Activated T-cell treated with anti-CD3 and anti-CD28 coated beads, Interleukin-2, amount 50 U/mL, for 72 hours (primary cell): Measurements from ENCODE around the gene TRIM8. TPM values are rescaled to one million over a fixed set of nuclear protein-coding genes. Genes with fewer than 3 reads are reported as not detected.

Source experiments
- ATAC-seq, 2 donors: fragments of 150-1000 bp; cut with Tn5 transposase; replicated peaks in 1 of 2; 2 replicates each; pipeline ENCODE4 v1.10.0; 2021; ENCODE audit warnings: moderate library complexity in 2 of 2, mild to moderate bottlenecking in 1 of 2
- DNase-seq, 2 donors: peaks; one replicate each; pipeline ENCODE4 v3.0.0; 2021 to 2022; ENCODE audit warnings: mixed read lengths in 1 of 2
- H3K27ac Mint-ChIP-seq: one replicate; pipeline ENCODE4 v1.8.0; 2022; ENCODE audit warnings: mild to moderate bottlenecking, moderate library complexity, mixed read lengths
- H3K27me3 Mint-ChIP-seq: one replicate; pipeline ENCODE4 v1.8.0; 2022; ENCODE audit warnings: low read depth, mixed read lengths
- H3K36me3 Mint-ChIP-seq, 2 donors: one replicate each; pipeline ENCODE4 v1.8.0; 2022; ENCODE audit warnings: mixed read lengths in 2 of 2, mild to moderate bottlenecking in 1 of 2; ENCODE audit not compliant: insufficient read depth in 2 of 2
- H3K4me1 Mint-ChIP-seq: one replicate; pipeline ENCODE4 v1.8.0; 2022; ENCODE audit warnings: low read depth, mixed read lengths
- H3K4me3 Mint-ChIP-seq, 2 donors: one replicate each; pipeline ENCODE4 v1.8.0; 2022; ENCODE audit warnings: mild to moderate bottlenecking in 2 of 2, mixed read lengths in 2 of 2, moderate library complexity in 2 of 2
- H3K9me3 Mint-ChIP-seq, 2 donors: one replicate each; pipeline ENCODE4 v1.8.0; 2022; ENCODE audit warnings: mixed read lengths in 2 of 2
- total RNA-seq, 2 donors: library from RNA; stranded (reverse); gene quantifications; one replicate each; pipeline ENCODE4 v1.2.3, GENCODE V29; 2022

TRIM8 gene
- total RNA-seq, 2 donors from 2014 or later, result 57.9 to 58.2 TPM

GRCh38 chr10:102620138-102620590 is 24.1 kb upstream of the TRIM8 start:
- Mint-ChIP-seq H3K9me3 (no peaks in the 10 kb centered on the region), H3K4me3 (no peak overlapping the region), H3K27ac (no peak overlapping the region), H3K4me1 (no peaks in the 10 kb centered on the region), H3K36me3 (no peaks in the 10 kb centered on the region), H3K27me3 (no peaks in the 10 kb centered on the region)
- DNase-seq, result no peak
- no peak for ATAC-seq

- Mint-ChIP-seq H3K27ac (no peak overlapping the region), H3K36me3 (no peaks in the 10 kb centered on the region), H3K4me3 (no peak overlapping the region)
Observed at GRCh38 chr10:102620591-102621442, 23.5 kb upstream of the TRIM8 start.

GRCh38 chr10:102621443-102622325 is 22.6 kb upstream of the TRIM8 start:
- Mint-ChIP-seq H3K36me3 (no peaks in the 10 kb centered on the region), H3K27me3 (no peaks in the 10 kb centered on the region), H3K4me1 (no peaks in the 10 kb centered on the region), H3K9me3 (no peaks in the 10 kb centered on the region), H3K4me3 (no peak overlapping the region), H3K27ac (no peak overlapping the region)
- DNase-seq, result no peak
- peak; percentile 34 to 59 for ATAC-seq

More at GRCh38 chr10:102620591-102621442, 23.5 kb upstream of the TRIM8 start:
- no peak for ATAC-seq
- no peak for DNase-seq
- Mint-ChIP-seq H3K27me3 (no peaks in the 10 kb centered on the region), H3K9me3 (no peaks in the 10 kb centered on the region), H3K4me1 (no peaks in the 10 kb centered on the region)

GRCh38 chr10:102624094-102624493 is 20.2 kb upstream of the TRIM8 start:
- Mint-ChIP-seq H3K36me3 (no peaks in the 10 kb centered on the region), H3K27me3 (no peaks in the 10 kb centered on the region)
- no peak for ATAC-seq

GRCh38 chr10:102624751-102625645 is 19.3 kb upstream of the TRIM8 start:
- Mint-ChIP-seq H3K27ac (no peak overlapping the region), H3K27me3 (no peaks in the 10 kb centered on the region), H3K36me3 (no peaks in the 10 kb centered on the region), H3K4me1 (no peaks in the 10 kb centered on the region), H3K4me3 (no peak overlapping the region), H3K9me3 (no peaks in the 10 kb centered on the region)
- DNase-seq, result no peak
- no peak for ATAC-seq

More at GRCh38 chr10:102624094-102624493, 20.2 kb upstream of the TRIM8 start:
- DNase-seq, result no peak
- Mint-ChIP-seq H3K4me1 (no peaks in the 10 kb centered on the region), H3K27ac (no peak overlapping the region), H3K9me3 (no peaks in the 10 kb centered on the region), H3K4me3 (no peak overlapping the region)

- Mint-ChIP-seq H3K27me3 (no peaks in the 10 kb centered on the region), H3K27ac (no peak overlapping the region)
Observed at GRCh38 chr10:102626026-102626685, 18.1 kb upstream of the TRIM8 start.

GRCh38 chr10:102627291-102627735 is 17.0 kb upstream of the TRIM8 start:
- Mint-ChIP-seq H3K9me3 (no peaks in the 10 kb centered on the region), H3K27ac (no peak overlapping the region), H3K4me1 (peaks cover 16% of the 10 kb centered on the region), H3K27me3 (no peaks in the 10 kb centered on the region), H3K4me3 (no peak overlapping the region), H3K36me3 (no peaks in the 10 kb centered on the region)
- no peak for DNase-seq
- ATAC-seq, result no peak

More at GRCh38 chr10:102626026-102626685, 18.1 kb upstream of the TRIM8 start:
- no peak for ATAC-seq
- Mint-ChIP-seq H3K36me3 (no peaks in the 10 kb centered on the region), H3K4me1 (peaks cover 4% of the 10 kb centered on the region), H3K4me3 (no peak overlapping the region), H3K9me3 (no peaks in the 10 kb centered on the region)
- no peak for DNase-seq

GRCh38 chr10:102627736-102628293 is 16.5 kb upstream of the TRIM8 start:
- DNase-seq, result no peak
- no peak overlapping the region for H3K27ac Mint-ChIP-seq

GRCh38 chr10:102628451-102628911 is 15.8 kb upstream of the TRIM8 start:
- no peak overlapping the region for H3K4me3 Mint-ChIP-seq

More at GRCh38 chr10:102627736-102628293, 16.5 kb upstream of the TRIM8 start:
- H3K4me3 Mint-ChIP-seq, result no peak overlapping the region
- no peaks in the 10 kb centered on the region for H3K9me3 Mint-ChIP-seq
- no peak for ATAC-seq
- peaks cover 21% of the 10 kb centered on the region for H3K4me1 Mint-ChIP-seq
- H3K27me3 Mint-ChIP-seq, result no peaks in the 10 kb centered on the region
- H3K36me3 Mint-ChIP-seq, result no peaks in the 10 kb centered on the region

GRCh38 chr10:102629661-102630614 is 14.3 kb upstream of the TRIM8 start:
- H3K36me3 Mint-ChIP-seq, result no peaks in the 10 kb centered on the region
- no peak overlapping the region for H3K27ac Mint-ChIP-seq
- no peak overlapping the region for H3K4me3 Mint-ChIP-seq
- H3K9me3 Mint-ChIP-seq, result no peaks in the 10 kb centered on the region
- peaks cover 40% of the 10 kb centered on the region for H3K4me1 Mint-ChIP-seq
- ATAC-seq, result no peak
- no peak for DNase-seq
- H3K27me3 Mint-ChIP-seq, result no peaks in the 10 kb centered on the region

More at GRCh38 chr10:102628451-102628911, 15.8 kb upstream of the TRIM8 start:
- H3K36me3 Mint-ChIP-seq, result no peaks in the 10 kb centered on the region
- H3K27me3 Mint-ChIP-seq, result no peaks in the 10 kb centered on the region
- peaks cover 27% of the 10 kb centered on the region for H3K4me1 Mint-ChIP-seq
- no peak for ATAC-seq
- no peak for DNase-seq
- H3K27ac Mint-ChIP-seq, result no peak overlapping the region
- H3K9me3 Mint-ChIP-seq, result no peaks in the 10 kb centered on the region

- Mint-ChIP-seq H3K36me3 (no peaks in the 10 kb centered on the region), H3K4me1 (peaks cover 47% of the 10 kb centered on the region), H3K27me3 (no peaks in the 10 kb centered on the region), H3K27ac (no peak overlapping the region), H3K4me3 (no peak overlapping the region), H3K9me3 (no peaks in the 10 kb centered on the region)
- no peak for ATAC-seq
- DNase-seq, result no peak
Observed at GRCh38 chr10:102630663-102631062, 13.6 kb upstream of the TRIM8 start.
